HG03439 (cell line): Measurements from ENCODE around the gene LONP1.
"Not testable (repeated sequence)": the region's sequence is repeated elsewhere in the genome, so short reads cannot be mapped to it uniquely, and the experiment has no call there.

ENCODE experiments used
- ATAC-seq: cut with Tn5 transposase; IDR thresholded peaks from one replicate; pipeline ENCODE4 v1.9.1; 2021; ENCODE audit warnings: mild to moderate bottlenecking, moderate library complexity; ENCODE audit not compliant: unreplicated experiment

The LONP1 gene

GRCh38 chr19:5694167-5694955 lies 25.6 kb downstream of the LONP1 start:
- ATAC-seq, result no peak

GRCh38 chr19:5693195-5694166 lies 26.5 kb downstream of the LONP1 start:
- no peak for ATAC-seq

- ATAC-seq, result no peak
Observed at GRCh38 chr19:5692723-5693194, 27.2 kb downstream of the LONP1 start.

GRCh38 chr19:5691822-5692722 lies 27.9 kb downstream of the LONP1 start:
- no peak for ATAC-seq

- no peak for ATAC-seq
Observed at GRCh38 chr19:5690955-5691821, 28.8 kb downstream of the LONP1 start.

GRCh38 chr19:5690125-5690954 lies 29.6 kb downstream of the LONP1 start, which contains the start of gene RPL36:
Gene RPL36 (plus strand): TSS chr19:5690295. CDS start chr19:5690508, 213 bp downstream.
- peak; percentile 38 for ATAC-seq

GRCh38 chr19:5688262-5688881 lies 31.6 kb downstream of the LONP1 start:
- ATAC-seq, result not testable (repeated sequence)

- ATAC-seq, result no peak
Observed at GRCh38 chr19:5687360-5688198, 32.4 kb downstream of the LONP1 start.

GRCh38 chr19:5686647-5687359 lies 33.1 kb downstream of the LONP1 start:
- ATAC-seq, result peak; percentile 49

GRCh38 chr19:5686326-5686646 lies 33.7 kb downstream of the LONP1 start:
- no peak for ATAC-seq

- no peak for ATAC-seq
Observed at GRCh38 chr19:5684694-5685430, 35.1 kb downstream of the LONP1 start.

- ATAC-seq, result no peak
Observed at GRCh38 chr19:5683177-5683886, 36.6 kb downstream of the LONP1 start.

- ATAC-seq, result no peak
Observed at GRCh38 chr19:5682107-5682482, 37.9 kb downstream of the LONP1 start.

GRCh38 chr19:5681391-5682106 lies 38.4 kb downstream of the LONP1 start:
- ATAC-seq, result no peak
